Adipose tissue (tissue), 3 donors: ENCODE data around the gene DOCK4. TPM values are rescaled to one million over a fixed set of nuclear protein-coding genes. Genes with fewer than 3 reads are reported as not detected.

Experiments
- H3K27ac ChIP-seq: one replicate; pipeline ENCODE4 v1.5.1; 2013; ENCODE audit warnings: low read depth, low read length
- WGBS, 3 donors: extraction: QIAGEN DNeasy Blood & Tissue Kit; methylation state at CpG; one replicate each; pipeline ENCODE4 v1.1.7; 2013; 5-methylcytosine and 5-hydroxymethylcytosine counted together
- polyA plus RNA-seq, 3 donors: library from polyadenylated mRNA; stranded (reverse); fragments of 200-250 nt; gene quantifications; one replicate each; pipeline ENCODE4 v1.2.3, GENCODE V29; 2013
- donor health status: healthy with polysubstance abuse.
- donor health status: Bipolar disorder and iron deficiency.
- donor health status: healthy.

DOCK4 gene
- polyA plus RNA-seq, 3 donors = 3.0 to 9.7 (median 7.6) TPM

GRCh38 chr7:112101201-112101846, 104.9 kb downstream of the DOCK4 start:
- WGBS, 3 donors = 69 to 79% (median 76%) methylated on average over 8 of the region's 8 CpGs
- no peak overlapping the region for H3K27ac ChIP-seq

GRCh38 chr7:112097524-112097923, 108.7 kb downstream of the DOCK4 start:
- H3K27ac ChIP-seq = no peak overlapping the region
- WGBS, 3 donors = 47 to 88% (median 78%) methylated on average over 1 of the region's 1 CpG

GRCh38 chr7:112093409-112093808, 112.8 kb downstream of the DOCK4 start:
- 89 to 95% (median 95%) methylated on average over 5 of the region's 5 CpGs for WGBS, 3 donors

GRCh38 chr7:112092709-112093395, 113.3 kb downstream of the DOCK4 start:
- H3K27ac ChIP-seq = no peak overlapping the region
- WGBS, 3 donors = 81 to 91% (median 90%) methylated on average over 5 of the region's 5 CpGs

More at GRCh38 chr7:112093409-112093808, 112.8 kb downstream of the DOCK4 start:
- H3K27ac ChIP-seq = no peak overlapping the region

- 80 to 85% (median 84%) methylated on average over 8 of the region's 8 CpGs for WGBS, 3 donors
- H3K27ac ChIP-seq = no peak overlapping the region
Measured at GRCh38 chr7:112092306-112092705, 113.9 kb downstream of the DOCK4 start.

DNA sequence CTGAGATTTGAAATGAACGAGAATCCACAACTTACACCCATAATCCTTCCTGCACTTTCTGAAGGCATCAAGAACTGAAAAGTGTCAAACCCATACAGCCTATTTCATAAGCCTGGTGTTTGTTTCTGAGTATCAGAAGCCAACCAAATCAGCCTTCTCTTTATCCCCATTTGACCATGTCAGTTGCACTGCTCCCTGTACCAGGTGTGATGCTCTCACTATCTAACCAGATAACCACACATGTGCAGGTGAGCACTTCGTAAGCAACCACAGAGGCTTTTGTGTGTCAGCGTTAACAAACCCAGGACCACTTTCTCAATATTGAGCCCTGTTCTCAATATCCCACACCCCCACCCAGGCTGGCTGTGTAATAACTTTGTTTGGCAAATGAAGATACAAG, 114.4 kb downstream of the DOCK4 start:
- WGBS, 3 donors = 87 to 96% (median 95%) methylated on average over 3 of the region's 3 CpGs
- no peak overlapping the region for H3K27ac ChIP-seq

GRCh38 chr7:112089551-112089950, 116.6 kb downstream of the DOCK4 start:
- no peak overlapping the region for H3K27ac ChIP-seq
- 57 to 91% (median 75%) methylated on average over 4 of the region's 4 CpGs for WGBS, 3 donors

- no peak overlapping the region for H3K27ac ChIP-seq
- 56 to 77% (median 76%) methylated on average over 4 of the region's 4 CpGs for WGBS, 3 donors
Measured at GRCh38 chr7:112088484-112089016, 117.6 kb downstream of the DOCK4 start.

- H3K27ac ChIP-seq = no peak overlapping the region
- WGBS, 3 donors = 27 to 91% (median 82%) methylated on average over 3 of the region's 3 CpGs
Measured at GRCh38 chr7:112086496-112087254, 119.5 kb downstream of the DOCK4 start.

DNA sequence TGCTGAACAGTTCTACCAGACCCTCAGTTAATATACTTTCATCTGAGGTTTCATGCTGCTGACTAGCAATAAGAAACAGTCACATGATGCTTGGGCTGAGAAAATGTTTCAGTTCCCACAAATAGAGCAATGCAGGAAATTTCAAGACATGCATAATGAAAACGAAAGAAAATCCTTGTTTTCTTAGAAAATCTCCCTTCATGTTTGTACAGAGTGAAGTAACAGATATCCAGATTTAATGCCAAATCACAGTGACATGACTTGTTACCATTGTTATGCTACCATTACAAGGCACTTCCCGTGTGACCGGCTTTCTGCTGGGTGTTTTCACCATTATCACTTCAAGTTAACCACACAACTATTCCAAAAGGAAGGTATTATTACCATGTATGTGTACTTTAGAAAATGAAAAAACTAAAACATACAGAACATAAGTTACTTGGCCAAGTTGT, 121.7 kb downstream of the DOCK4 start:
- no peak overlapping the region for H3K27ac ChIP-seq
- WGBS, 3 donors = 17 to 67% (median 26%) methylated on average over 3 of the region's 3 CpGs

DNA sequence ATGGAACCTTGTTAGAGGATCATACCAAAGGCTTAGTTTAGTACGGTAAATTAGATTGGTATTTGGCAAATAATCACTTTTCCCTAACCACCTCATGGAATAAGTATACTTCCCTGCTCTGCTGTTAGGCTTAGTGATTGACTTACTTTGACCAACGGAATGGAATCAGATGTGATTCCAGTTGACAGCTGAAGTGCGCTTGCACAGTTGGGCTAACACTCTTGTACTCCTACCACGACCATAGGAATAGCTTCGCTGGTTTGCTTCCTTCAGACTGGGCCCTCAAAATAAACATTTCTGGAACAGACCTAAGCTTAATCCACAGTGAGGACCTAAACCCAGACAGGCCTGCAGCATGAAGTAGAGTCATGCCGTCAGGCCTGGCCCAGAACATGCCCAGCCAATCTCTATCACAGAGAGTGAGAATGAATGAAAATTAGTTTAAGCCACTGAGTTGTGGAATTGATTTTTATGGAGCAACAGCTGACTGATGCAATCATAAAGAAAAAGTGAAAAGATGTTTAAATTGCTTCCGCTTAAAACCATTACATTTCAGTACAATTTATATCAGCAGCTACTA, 122.3 kb downstream of the DOCK4 start:
- no peak overlapping the region for H3K27ac ChIP-seq
- 90 to 97% (median 94%) methylated on average over 7 of the region's 7 CpGs for WGBS, 3 donors

GRCh38 chr7:112082306-112082705, 123.9 kb downstream of the DOCK4 start:
- 63 to 83% (median 63%) methylated on average over 7 of the region's 7 CpGs for WGBS, 3 donors
- no peak overlapping the region for H3K27ac ChIP-seq

DNA sequence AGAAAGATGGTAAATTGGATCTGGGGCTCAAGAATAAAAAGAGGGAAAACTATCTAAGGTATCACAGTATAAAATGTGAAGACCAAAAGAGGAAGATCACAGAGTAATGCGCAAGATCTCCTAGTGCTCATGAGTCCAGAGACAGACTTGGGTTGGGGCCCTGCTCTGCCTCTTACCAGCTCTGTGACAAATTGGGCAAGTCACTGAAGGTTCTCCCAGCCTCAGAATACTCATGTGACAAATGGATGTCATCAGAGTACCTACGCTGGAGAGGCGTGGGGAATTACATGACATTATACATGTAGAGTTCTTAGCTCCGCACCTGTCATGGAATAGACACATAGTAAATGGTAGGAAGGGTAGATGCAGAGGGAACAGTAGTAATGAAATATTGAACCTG, 124.4 kb downstream of the DOCK4 start:
- H3K27ac ChIP-seq = no peak overlapping the region
- WGBS, 3 donors = 78 to 97% (median 82%) methylated on average over 4 of the region's 4 CpGs

- no peak overlapping the region for H3K27ac ChIP-seq
- 50 to 85% (median 52%) methylated on average over 8 of the region's 8 CpGs for WGBS, 3 donors
Measured at GRCh38 chr7:112080978-112081377, 125.2 kb downstream of the DOCK4 start.

GRCh38 chr7:112080441-112080840, 125.8 kb downstream of the DOCK4 start:
- WGBS, 3 donors = 40 to 80% (median 41%) methylated on average over 5 of the region's 5 CpGs

GRCh38 chr7:112079673-112080072, 126.5 kb downstream of the DOCK4 start:
- H3K27ac ChIP-seq = no peak overlapping the region

More at GRCh38 chr7:112080441-112080840, 125.8 kb downstream of the DOCK4 start:
- H3K27ac ChIP-seq = no peak overlapping the region

GRCh38 chr7:112079122-112079521, 127.1 kb downstream of the DOCK4 start:
- 33 to 96% (median 83%) methylated on average over 1 of the region's 1 CpG for WGBS, 3 donors
- no peak overlapping the region for H3K27ac ChIP-seq

DNA sequence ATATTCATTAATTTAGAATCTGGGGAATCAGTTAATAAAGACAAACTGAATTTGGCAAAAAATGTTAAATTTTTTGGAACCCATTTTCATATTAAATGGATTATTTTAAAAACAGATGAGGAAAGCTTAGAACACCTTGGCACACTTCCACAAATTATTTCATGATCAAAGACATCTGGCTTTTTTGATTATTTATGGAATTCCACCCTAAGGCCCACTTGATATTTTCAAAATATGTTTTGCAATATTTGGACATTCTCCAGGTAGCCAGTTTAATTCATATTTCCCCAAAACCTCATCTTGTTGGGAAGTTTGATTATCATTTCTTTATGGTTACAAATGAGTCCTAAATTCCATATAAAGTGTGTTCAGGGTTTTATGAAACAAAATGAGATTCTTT, 129.9 kb downstream of the DOCK4 start:
- no peak overlapping the region for H3K27ac ChIP-seq

- H3K27ac ChIP-seq = no peak overlapping the region
Measured at GRCh38 chr7:112074464-112074863, 131.7 kb downstream of the DOCK4 start.
